PC-3 (cell line): Measurements from ENCODE around the gene COL21A1.

ENCODE experiments used
- EZH2 ChIP-seq: fragments of 300-600 bp; sonication (generic); IDR thresholded peaks from one replicate; pipeline ENCODE4 v1.6.1; 2017; ENCODE audit warnings: antibody characterized with exemption, mild to moderate bottlenecking, low read length; ENCODE audit not compliant: unreplicated experiment
- EZH2phosphoT487 ChIP-seq: fragments of 300-600 bp; sonication (generic); IDR thresholded peaks from 2 replicates; pipeline ENCODE4 v1.6.1; 2018; ENCODE audit warnings: mild to moderate bottlenecking, antibody characterized with exemption, low read length, borderline replicate concordance
- TF ChIP-seq, protein P1 (sequence below): fragments of 300-600 bp; sonication (generic); conservative IDR thresholded peaks from 2 replicates; pipeline ENCODE4 v1.5.1; 2017; ENCODE audit warnings: antibody characterized with exemption, low read depth, mild to moderate bottlenecking, low read length

GRCh38 chr6:56025795-56026194 is 221.6 kb downstream of the COL21A1 start:
- TF ChIP-seq, protein P1, sequence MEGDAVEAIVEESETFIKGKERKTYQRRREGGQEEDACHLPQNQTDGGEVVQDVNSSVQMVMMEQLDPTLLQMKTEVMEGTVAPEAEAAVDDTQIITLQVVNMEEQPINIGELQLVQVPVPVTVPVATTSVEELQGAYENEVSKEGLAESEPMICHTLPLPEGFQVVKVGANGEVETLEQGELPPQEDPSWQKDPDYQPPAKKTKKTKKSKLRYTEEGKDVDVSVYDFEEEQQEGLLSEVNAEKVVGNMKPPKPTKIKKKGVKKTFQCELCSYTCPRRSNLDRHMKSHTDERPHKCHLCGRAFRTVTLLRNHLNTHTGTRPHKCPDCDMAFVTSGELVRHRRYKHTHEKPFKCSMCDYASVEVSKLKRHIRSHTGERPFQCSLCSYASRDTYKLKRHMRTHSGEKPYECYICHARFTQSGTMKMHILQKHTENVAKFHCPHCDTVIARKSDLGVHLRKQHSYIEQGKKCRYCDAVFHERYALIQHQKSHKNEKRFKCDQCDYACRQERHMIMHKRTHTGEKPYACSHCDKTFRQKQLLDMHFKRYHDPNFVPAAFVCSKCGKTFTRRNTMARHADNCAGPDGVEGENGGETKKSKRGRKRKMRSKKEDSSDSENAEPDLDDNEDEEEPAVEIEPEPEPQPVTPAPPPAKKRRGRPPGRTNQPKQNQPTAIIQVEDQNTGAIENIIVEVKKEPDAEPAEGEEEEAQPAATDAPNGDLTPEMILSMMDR = no peak
- no peak for TF ChIP-seq EZH2phosphoT487
- no peak for TF ChIP-seq EZH2
